H1 (cell line): ENCODE results near the gene DVL1. TPM values are rescaled to one million over a fixed set of nuclear protein-coding genes. Genes with fewer than 3 reads are reported as not detected.

Source experiments
- CTCF ChIA-PET: fragments of 300-600 bp; sonication (Branson Sonifier 250); formaldehyde crosslinking; loops from one replicate; lab custom pipeline; 2021; ENCODE audit not compliant: partially characterized antibody; lab: Charles Lee
- POLR2A ChIA-PET: fragments of 300-600 bp; sonication (Branson Sonifier 250); formaldehyde crosslinking; loops from one replicate; lab custom pipeline; 2021; ENCODE audit warnings: inconsistent platforms; ENCODE audit not compliant: partially characterized antibody; lab: Charles Lee
- DNase-seq, 2 experiments: peaks; one replicate each; pipeline versions ENCODE4 v3.0.0 to v3.0.0-alpha.2; 2010 to 2022; ENCODE audit warnings: low spot score in 2 of 2, low read depth in 1 of 2, mixed read lengths in 1 of 2
- FAIRE-seq: peaks from 2 replicates; lab custom pipeline; 2011; peaks lifted over from hg19 to GRCh38; lab: Jason Lieb, UNC
- H2AFZ ChIP-seq: 2 replicates; pipeline ENCODE4 v1.8.1; 2012; ENCODE audit warnings: low read length, inconsistent platforms
- H2AK5ac ChIP-seq: 2 replicates; pipeline ENCODE4 v1.6.1; 2013; ENCODE audit warnings: low read depth, low read length
- H2BK120ac ChIP-seq: replicated peaks from 2 replicates; pipeline ENCODE3; 2013; ENCODE audit warnings: low read depth, low read length, inconsistent platforms
- H2BK12ac ChIP-seq: 2 replicates; pipeline ENCODE4 v1.6.1; 2013; ENCODE audit warnings: low read depth, low read length
- H2BK15ac ChIP-seq: 2 replicates; pipeline ENCODE4 v1.6.1; 2013; ENCODE audit warnings: low read length
- H2BK20ac ChIP-seq: 2 replicates; pipeline ENCODE4 v1.6.1; 2013; ENCODE audit warnings: low read length
- H2BK5ac ChIP-seq: 2 replicates; pipeline ENCODE4 v1.6.1; 2013; ENCODE audit warnings: low read depth, low read length
- H3K14ac ChIP-seq: 2 replicates; pipeline ENCODE4 v1.6.1; 2013; ENCODE audit warnings: inconsistent platforms; ENCODE audit not compliant: insufficient read length
- H3K18ac ChIP-seq: 2 replicates; pipeline ENCODE4 v1.6.1; 2013; ENCODE audit warnings: low read length; ENCODE audit errors: extremely low read depth
- H3K23ac ChIP-seq: 2 replicates; pipeline ENCODE4 v1.6.1; 2013; ENCODE audit warnings: inconsistent platforms; ENCODE audit not compliant: insufficient read length
- H3K23me2 ChIP-seq: 2 replicates; pipeline ENCODE4 v1.6.1; 2013; ENCODE audit warnings: low read depth, low read length
- H3K27ac ChIP-seq: 2 replicates; pipeline ENCODE4 v1.6.1; 2011; ENCODE audit warnings: low read depth, low read length, inconsistent platforms
- H3K27me3 ChIP-seq, 4 experiments: replicated peaks in 1 of 4; 1 replicate in 1 of 4; 2 replicates in 3 of 4; pipeline versions ENCODE4 v1.6.1 to v1.8.1; 2011 to 2013; ENCODE audit warnings: low read length in 3 of 4, mild to moderate bottlenecking in 3 of 4, inconsistent platforms in 2 of 4, mixed read lengths in 2 of 4, moderate library complexity in 1 of 4; ENCODE audit not compliant: control insufficient read depth in 3 of 4, insufficient read depth in 3 of 4; ENCODE audit errors: extremely low read depth in 1 of 4
- H3K36me3 ChIP-seq, 4 experiments: 2 replicates each; pipeline versions ENCODE4 v1.6.1 to v1.8.1; 2011 to 2013; ENCODE audit warnings: mild to moderate bottlenecking in 4 of 4, low read length in 3 of 4, moderate library complexity in 2 of 4, control low read depth in 1 of 4, inconsistent platforms in 1 of 4; ENCODE audit not compliant: insufficient read depth in 4 of 4, control insufficient read depth in 2 of 4
- H3K4ac ChIP-seq: replicated peaks from 2 replicates; pipeline ENCODE3; 2013; ENCODE audit warnings: low read length, low read depth, mixed read lengths, inconsistent platforms; ENCODE audit not compliant: insufficient read length
- H3K4me1 ChIP-seq, 4 experiments: replicated peaks in 1 of 4; 1 replicate in 1 of 4; 2 replicates in 3 of 4; pipeline versions ENCODE4 v1.6.1 to v1.8.1; 2011 to 2013; ENCODE audit warnings: low read length in 3 of 4, inconsistent platforms in 2 of 4, mixed read lengths in 1 of 4; ENCODE audit not compliant: insufficient read depth in 4 of 4, control insufficient read depth in 3 of 4
- H3K4me2 ChIP-seq, 2 experiments: 2 replicates each; pipeline versions ENCODE4 v1.6.1 to v1.8.1; 2011 to 2013; ENCODE audit warnings: low read depth in 2 of 2, low read length in 2 of 2, control low read depth in 1 of 2, inconsistent platforms in 1 of 2, mild to moderate bottlenecking in 1 of 2; ENCODE audit not compliant: insufficient read depth in 1 of 2
- H3K4me3 ChIP-seq, 4 experiments: fragments of 200-600, 300-600 bp in 1 of 4; sonication (generic), shearing (Covaris generic), sonication (Bioruptor Twin) in 1 of 4; 2 replicates each; pipeline versions ENCODE4 v1.5.1 to v1.8.1; 2011 to 2016; ENCODE audit warnings: low read length in 4 of 4, low read depth in 3 of 4, control low read depth in 2 of 4, inconsistent platforms in 2 of 4, mild to moderate bottlenecking in 2 of 4, mixed read lengths in 1 of 4, moderate library complexity in 1 of 4; ENCODE audit not compliant: insufficient read depth in 2 of 4; ENCODE audit errors: extremely low read depth in 1 of 4
- H3K56ac ChIP-seq: replicated peaks from 2 replicates; pipeline ENCODE3; 2013; ENCODE audit warnings: low read depth, mild to moderate bottlenecking, mixed read lengths, low read length, inconsistent platforms; ENCODE audit not compliant: insufficient read length
- H3K79me1 ChIP-seq: 2 replicates; pipeline ENCODE4 v1.6.1; 2013; ENCODE audit warnings: low read depth, low read length, control low read depth
- H3K79me2 ChIP-seq, 2 experiments: 2 replicates each; pipeline versions ENCODE4 v1.6.1 to v1.8.1; 2012 to 2013; ENCODE audit warnings: low read length in 2 of 2, mild to moderate bottlenecking in 2 of 2, inconsistent platforms in 1 of 2; ENCODE audit not compliant: insufficient read depth in 2 of 2, control insufficient read depth in 1 of 2
- H3K9ac ChIP-seq, 4 experiments: replicated peaks in 1 of 4; 1 replicate in 1 of 4; 2 replicates in 3 of 4; pipeline versions ENCODE4 v1.6.1 to v1.8.1; 2011 to 2013; ENCODE audit warnings: low read depth in 3 of 4, low read length in 3 of 4, control low read depth in 2 of 4, mild to moderate bottlenecking in 2 of 4, moderate library complexity in 2 of 4, inconsistent platforms in 1 of 4; ENCODE audit errors: extremely low read depth in 1 of 4
- H3K9me3 ChIP-seq, 2 experiments: 2 replicates each; pipeline versions ENCODE4 v1.6.1 to v1.8.1; 2012 to 2013; ENCODE audit warnings: mild to moderate bottlenecking in 2 of 2, moderate library complexity in 2 of 2, control low read depth in 1 of 2, inconsistent platforms in 1 of 2, low read depth in 1 of 2, low read length in 1 of 2, mixed read lengths in 1 of 2; ENCODE audit not compliant: insufficient read depth in 2 of 2
- H4K20me1 ChIP-seq, 2 experiments: replicated peaks in 1 of 2; 2 replicates each; pipeline versions ENCODE3 to v1.8.1; 2011 to 2013; ENCODE audit warnings: inconsistent platforms in 2 of 2, low read length in 2 of 2, mild to moderate bottlenecking in 1 of 2; ENCODE audit not compliant: insufficient read depth in 2 of 2, control insufficient read depth in 1 of 2
- H4K5ac ChIP-seq: 2 replicates; pipeline ENCODE4 v1.6.1; 2013; ENCODE audit warnings: low read length, low read depth, mixed read lengths, inconsistent platforms; ENCODE audit not compliant: insufficient read length
- H4K8ac ChIP-seq: 2 replicates; pipeline ENCODE4 v1.8.0; 2013; ENCODE audit warnings: mild to moderate bottlenecking, moderate library complexity, low read length, inconsistent platforms; ENCODE audit not compliant: insufficient read depth; ENCODE audit errors: extremely low read depth
- H4K91ac ChIP-seq: replicated peaks from 2 replicates; pipeline ENCODE3; 2013; ENCODE audit warnings: low read length, mixed read lengths, inconsistent platforms; ENCODE audit not compliant: insufficient read length
- BCL11A ChIP-seq, 2 experiments: IDR thresholded peaks; one replicate each; pipeline ENCODE4 v1.6.1; 2011; ENCODE audit warnings: low read depth in 2 of 2, low read length in 2 of 2, mild to moderate bottlenecking in 2 of 2
- BRCA1 ChIP-seq: IDR thresholded peaks from 2 replicates; pipeline ENCODE4 v1.6.1; 2012; ENCODE audit warnings: low read depth, low read length, improper control_type of control experiment
- CEBPB ChIP-seq: IDR thresholded peaks from 2 replicates; pipeline ENCODE4 v1.6.1; 2012; ENCODE audit warnings: low read depth, low read length
- CTBP2 ChIP-seq: IDR thresholded peaks from 2 replicates; pipeline ENCODE4 v1.7.0; 2011; ENCODE audit warnings: borderline replicate concordance, mild to moderate bottlenecking, moderate library complexity, mixed read lengths, low read length; ENCODE audit not compliant: insufficient read depth, insufficient read length
- GABPA ChIP-seq: IDR thresholded peaks from 2 replicates; pipeline ENCODE4 v1.6.1; 2011; ENCODE audit warnings: mild to moderate bottlenecking, low read length, moderate library complexity, borderline replicate concordance; ENCODE audit not compliant: insufficient read depth
- JUN ChIP-seq: IDR thresholded peaks from 2 replicates; pipeline ENCODE4 v1.6.1; 2011; ENCODE audit warnings: low read depth, mild to moderate bottlenecking, improper control_type of control experiment, low read length
- JUND ChIP-seq: IDR thresholded peaks from 2 replicates; pipeline ENCODE4 v1.6.1; 2011; ENCODE audit warnings: mild to moderate bottlenecking, improper control_type of control experiment, low read length
- NRF1 ChIP-seq: IDR thresholded peaks from 2 replicates; pipeline ENCODE4 v1.6.1; 2011; ENCODE audit warnings: mild to moderate bottlenecking, low read depth, low read length, improper control_type of control experiment
- RNF2 ChIP-seq: fragments of 200-900, 300-1000 bp; sonication (generic); IDR thresholded peaks from 2 replicates; pipeline ENCODE4 v1.7.1; 2016; ENCODE audit warnings: borderline replicate concordance, low read depth, mild to moderate bottlenecking, antibody characterized with exemption, low read length; ENCODE audit not compliant: poor library complexity, severe bottlenecking; ENCODE audit errors: missing control alignments
- SAP30 ChIP-seq: fragments of 300-600 bp; sonication (generic); IDR thresholded peaks from 2 replicates; pipeline ENCODE4 v1.7.1; 2012; ENCODE audit warnings: low read length, moderate library complexity, mild to moderate bottlenecking, inconsistent platforms; ENCODE audit not compliant: insufficient read depth, insufficient replicate concordance
- SP4 ChIP-seq: IDR thresholded peaks from 2 replicates; pipeline ENCODE4 v1.6.1; 2012; ENCODE audit warnings: low read length, inconsistent platforms
- TAF7 ChIP-seq: optimal IDR thresholded peaks from 2 replicates; pipeline ENCODE3; 2011; ENCODE audit warnings: low read depth, mild to moderate bottlenecking, inconsistent platforms, low read length, moderate library complexity, borderline replicate concordance
- TCF12 ChIP-seq: IDR thresholded peaks from 2 replicates; pipeline ENCODE4 v1.6.1; 2011; ENCODE audit warnings: low read depth, mild to moderate bottlenecking, low read length
- YY1 ChIP-seq: IDR thresholded peaks from 2 replicates; pipeline ENCODE4 v1.6.1; 2011; ENCODE audit warnings: low read depth, mild to moderate bottlenecking, low read length
- WGBS, 2 experiments: shearing (Covaris generic) in 1 of 2; methylation state at CpG; one replicate each; pipeline versions ENCODE4 v1.1.6 to v1.1.7; 2013 to 2015; ENCODE audit warnings: low lambda C conversion rate in 2 of 2, mixed read lengths in 2 of 2, inconsistent platforms in 1 of 2, low coverage in 1 of 2, missing lambda C conversion rate in 1 of 2; ENCODE audit not compliant: insufficient replicate concordance in 2 of 2, insufficient coverage in 1 of 2, insufficient read length in 1 of 2; ENCODE audit errors: extremely low coverage in 1 of 2, missing lambda C conversion rate in 1 of 2; 5-methylcytosine and 5-hydroxymethylcytosine counted together
- polyA plus RNA-seq, 7 experiments: library from polyadenylated mRNA; depleted of rRNA in 3 of 7; stranded (reverse) in 5 of 7; unstranded in 2 of 7; fragments of >200 nt in 5 of 7; fragments of 200-250 nt in 2 of 7; gene quantifications; 1 replicate in 5 of 7; 2 replicates in 1 of 7; 4 replicates in 1 of 7; pipeline versions ENCODE4 v1.2.1 to v1.2.3, GENCODE V29; 2011 to 2013; ENCODE audit warnings: missing spikeins in 2 of 7, mixed read lengths in 2 of 7
- total RNA-seq: library from RNA; stranded (reverse); fragmentation: NEBNext Ultra II Directional; extraction: Animal tissue kit (Norgen Biotek cat#: 25700); gene quantifications from 2 replicates; pipeline ENCODE4 v1.2.1, GENCODE V29; 2021

DVL1 gene
- total and polyA plus RNA-seq, 2 of the 8 experiments (the other 6 are each of a cell fraction or from before 2014, with no cell fraction given), result 39.4 to 58.9 TPM

DNA sequence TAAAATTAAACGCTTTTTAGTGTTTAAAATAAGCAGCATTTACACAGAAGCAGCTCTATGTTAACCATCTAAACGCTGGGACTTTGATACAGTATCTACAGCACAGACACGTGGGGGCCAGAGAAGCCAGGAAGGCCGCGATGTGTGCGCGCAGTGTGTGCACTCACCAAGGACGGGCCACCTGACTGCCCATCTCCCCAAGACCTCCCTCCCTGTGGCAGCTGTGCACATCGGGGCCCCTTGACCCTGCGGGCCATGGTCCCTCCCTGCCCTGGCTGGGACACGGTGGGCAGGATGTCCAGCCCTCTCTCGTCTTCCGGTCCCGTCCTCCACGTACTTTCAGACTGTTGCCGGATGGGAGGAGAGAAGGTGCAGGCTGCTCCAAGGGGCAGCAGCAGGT is 13.9 kb downstream of the DVL1 start:
- no peak overlapping the region for H3K4ac ChIP-seq
- no peak overlapping the region for H4K91ac ChIP-seq
- H3K36me3 ChIP-seq, result peaks cover 0 to 27% (median 6%) of the 10 kb centered on the region in 4 experiments; a peak in 6 of 8 replicates
- no peak for DNase-seq
- H3K56ac ChIP-seq, result no peak overlapping the region
- TF ChIP-seq JUN, result no peak
- no peak for TF ChIP-seq BRCA1
- no peak for TF ChIP-seq YY1
- no peak for TF ChIP-seq CEBPB
- TF ChIP-seq TCF12, result no peak
- no peak for TF ChIP-seq JUND
- TF ChIP-seq NRF1, result no peak
- no peak for TF ChIP-seq SAP30
- no peak for TF ChIP-seq GABPA
- TF ChIP-seq BCL11A (IDR thresholded peaks at IDR 0.05; ENCODE audit: low read depth in 2 of 2, low read length in 2 of 2), result no peak
- no peak for TF ChIP-seq CTBP2
- no peak for TF ChIP-seq RNF2
- TF ChIP-seq TAF7, result no peak
- no peak for TF ChIP-seq SP4
- H3K18ac ChIP-seq, result no peak overlapping the region
- no peak overlapping the region for H3K14ac ChIP-seq
- no peak overlapping the region for H3K9ac ChIP-seq
- H3K27ac ChIP-seq, result no peak overlapping the region
- no peak overlapping the region for H2BK15ac ChIP-seq
- no peaks in the 10 kb centered on the region for H3K23me2 ChIP-seq
- no peak overlapping the region for H2BK12ac ChIP-seq
- FAIRE-seq, result no peak
- no peak overlapping the region for H2AFZ ChIP-seq
- H4K5ac ChIP-seq, result no peak overlapping the region
- H3K4me2 ChIP-seq, result no peak overlapping the region
- no peak overlapping the region for H2BK120ac ChIP-seq
- H3K4me3 ChIP-seq, result no peak overlapping the region
- ChIA-PET POLR2A (interaction anchor here (0.8 to 9.0 kb wide), 16 partner anchors 9 to 99 kb away, joined by 3 to 134 read pairs (median 6); partner anchors contain the start of genes AURKAIP1, CCNL2 and DVL1), CTCF (interaction anchor here (0.6 to 3.2 kb wide), 6 partner anchors 9 to 927 kb away, joined by 3 to 13 read pairs (median 4); no protein-coding TSS in a partner anchor)
- no peak overlapping the region for H3K23ac ChIP-seq
- no peak overlapping the region for H2BK5ac ChIP-seq
- 94% methylated on average over 16 of the region's 16 CpGs; no CpG with 5 or more reads in 1 of the 2 experiments for WGBS, 2 experiments
- peaks cover 2% of the 10 kb centered on the region; the same call in 1 of the 2 replicates for H3K79me1 ChIP-seq
- no peak overlapping the region for H2BK20ac ChIP-seq
- H3K9me3 ChIP-seq, result no peaks in the 10 kb centered on the region
- no peak overlapping the region for H4K8ac ChIP-seq
- H3K79me2 ChIP-seq, result no peaks in the 10 kb centered on the region
- no peaks in the 10 kb centered on the region; a peak in 2 of 7 replicates for H3K4me1 ChIP-seq
- no peak overlapping the region for H2AK5ac ChIP-seq
- H3K27me3 ChIP-seq, result no peaks in the 10 kb centered on the region
- peaks cover 10 to 25% of the 10 kb centered on the region in 2 experiments for H4K20me1 ChIP-seq
